Ramos (cell line): Measurements from ENCODE around the gene CDHR1.
"Not testable (repeated sequence)": the region's sequence is repeated elsewhere in the genome, so short reads cannot be mapped to it uniquely, and the experiment has no call there.

ENCODE experiments used
- in situ Hi-C: fragments of 300-500 bp; cut with MboI; formaldehyde crosslinking; loops from one replicate; pipeline ENCODE4 v1.14.3; 2022; ENCODE audit warnings: low sequenced_read_pairs; ENCODE audit not compliant: unreplicated experiment

The CDHR1 gene

GRCh38 chr10:84194424-84195043 is at the start of gene CDHR1:
TSS of gene CDHR1 (plus strand) at chr10:84194537. CDS start at chr10:84194761, 224 bp downstream.
- in situ Hi-C loops: no loop called here

- in situ Hi-C loops: loop anchor here (5.0 kb wide), 1 partner anchor 60 kb away; no protein-coding TSS in a partner anchor
Observed at GRCh38 chr10:84147347-84147746, 47.0 kb upstream of the CDHR1 start.

GRCh38 chr10:84148006-84148597 is 46.2 kb upstream of the CDHR1 start:
- in situ Hi-C loops: loop anchor here (5.0 kb wide), 1 partner anchor 59 kb away; no protein-coding TSS in a partner anchor

GRCh38 chr10:84149854-84150253 is 44.5 kb upstream of the CDHR1 start:
- in situ Hi-C loops: loop anchor here (5.0 kb wide), 1 partner anchor 57 kb away; no protein-coding TSS in a partner anchor

- in situ Hi-C loops: no loop called here
Observed at GRCh38 chr10:84152769-84153168, 41.6 kb upstream of the CDHR1 start.

GRCh38 chr10:84155521-84155920 is 38.8 kb upstream of the CDHR1 start:
- in situ Hi-C loops: no loop called here

- in situ Hi-C loops: no loop called here
Observed at GRCh38 chr10:84156009-84156408, 38.3 kb upstream of the CDHR1 start.

- in situ Hi-C loops: no loop called here
Observed at GRCh38 chr10:84156768-84157167, 37.6 kb upstream of the CDHR1 start.

GRCh38 chr10:84158061-84158460 is 36.3 kb upstream of the CDHR1 start:
- in situ Hi-C loops: no loop called here

- in situ Hi-C loops: no loop called here
Observed at GRCh38 chr10:84158550-84158949, 35.8 kb upstream of the CDHR1 start.

- in situ Hi-C loops: no loop called here
Observed at GRCh38 chr10:84159076-84159685, 35.2 kb upstream of the CDHR1 start.

- in situ Hi-C loops: no loop called here
Observed at GRCh38 chr10:84160663-84161362, 33.5 kb upstream of the CDHR1 start.

- in situ Hi-C loops: no loop called here
Observed at GRCh38 chr10:84163996-84164395, 30.3 kb upstream of the CDHR1 start.

- in situ Hi-C loops: no loop called here
Observed at GRCh38 chr10:84164442-84164841, 29.9 kb upstream of the CDHR1 start.

GRCh38 chr10:84166620-84167288 is 27.6 kb upstream of the CDHR1 start:
- in situ Hi-C loops: no loop called here

- in situ Hi-C loops: not testable (repeated sequence)
Observed at GRCh38 chr10:84167289-84167653, 27.1 kb upstream of the CDHR1 start.

GRCh38 chr10:84168382-84168781 is 26.0 kb upstream of the CDHR1 start:
- in situ Hi-C loops: not testable (repeated sequence)

- in situ Hi-C loops: not testable (repeated sequence)
Observed at GRCh38 chr10:84171237-84171636, 23.1 kb upstream of the CDHR1 start.

- in situ Hi-C loops: not testable (repeated sequence)
Observed at GRCh38 chr10:84171700-84172466, 22.5 kb upstream of the CDHR1 start.
